Measurements from ENCODE around the gene RELB. TPM values are rescaled to one million over a fixed set of nuclear protein-coding genes. Genes with fewer than 3 reads are reported as not detected.

RELB gene
- total and polyA plus RNA-seq, 7 experiments from 2014 or later, result 13.4 to 87.3 (median 33.0) TPM

- peaks cover 20 to 41% (median 31%) of the 10 kb centered on the region in 7 donors for H3K4me1 Mint-ChIP-seq
Observed at GRCh38 chr19:45087531-45087930, 86.3 kb downstream of the RELB start.

More at GRCh38 chr19:45087531-45087930, 86.3 kb downstream of the RELB start:
- H3K27me3 Mint-ChIP-seq, result no peaks in the 10 kb centered on the region
- Histone ChIP-seq H3K36me3 (ENCODE audit: control insufficient read depth in 2 of 3, insufficient read depth in 3 of 3, low read length in 3 of 3) (peaks cover 0 to 19% (median 4%) of the 10 kb centered on the region in 3 experiments), H3K4me3 (ENCODE audit: low read length) (no peak overlapping the region), H3K27ac (ENCODE audit: low read depth, low read length) (peak overlapping the region; percentile 38), H3K4me1 (ENCODE audit: control insufficient read depth in 2 of 2, insufficient read depth in 2 of 2, low read length in 2 of 2) (peaks cover 13 to 30% of the 10 kb centered on the region in 2 donors), H3K27me3 (ENCODE audit: control insufficient read depth in 2 of 2, insufficient read depth in 2 of 2, low read length in 2 of 2) (no peaks in the 10 kb centered on the region), H3K9me3 (ENCODE audit: control insufficient read depth in 2 of 3, low read length in 3 of 3) (no peaks in the 10 kb centered on the region)
- peaks cover 0 to 18% (median 8%) of the 10 kb centered on the region in 5 donors for H3K36me3 Mint-ChIP-seq
- peaks cover 0 to 4% (median 0%) of the 10 kb centered on the region in 11 donors for H3K9me3 Mint-ChIP-seq
- ChIA-PET POLR2A (interaction anchor here (0.7 to 1.3 kb wide), 2 partner anchors 9 to 408 kb away, joined by 4 to 6 read pairs; partner anchors contain the start of gene GEMIN7), CTCF (interaction anchor here (0.6 kb wide), 1 partner anchor 1310 kb away, joined by 3 read pairs; no protein-coding TSS in a partner anchor)
- peak overlapping the region; percentile 27 to 83 (median 64) for H3K4me3 Mint-ChIP-seq
- intact Hi-C loops (cut with micrococcal nuclease), result no loop called here
- DNase-seq (peak in 6 of 9 donors; percentile 17 to 47 (median 42)), ATAC-seq (peak; percentile 63)
- H3K27ac Mint-ChIP-seq, result peak overlapping the region; percentile 74 to 96 (median 88)

Other genes starting within 250 kb of the RELB start
- gene CBLC, start 223.6 kb upstream of the RELB start, total RNA-seq, result not detected
- not detected for gene CBLC, start 223.6 kb upstream of the RELB start, polyA plus RNA-seq
- under 1 TPM in 1 of 5 experiments, not detected in 4; 0.42 TPM for gene BCAM, start 192.4 kb upstream of the RELB start, total RNA-seq
- gene BCAM, start 192.4 kb upstream of the RELB start, polyA plus RNA-seq, result not detected
- gene NECTIN2, start 155.2 kb upstream of the RELB start, total RNA-seq, result 1 to 10 TPM in 3 of 5 experiments, under 1 TPM in 2; 0.17 to 9.2 (median 1.2) TPM
- under 1 TPM in 1 of 2 donors, not detected in 1; 0.16 TPM for gene NECTIN2, start 155.2 kb upstream of the RELB start, polyA plus RNA-seq
- 10 to 100 TPM; 26.3 to 73.3 (median 37.5) TPM for gene TOMM40, start 110.2 kb upstream of the RELB start, total RNA-seq
- 10 to 100 TPM; 26.5 to 44.8 TPM for gene TOMM40, start 110.2 kb upstream of the RELB start, polyA plus RNA-seq
- gene APOE, start 95.7 kb upstream of the RELB start, total RNA-seq, result 1 to 10 TPM in 4 of 5 experiments, under 1 TPM in 1; 0.41 to 7.9 (median 4.0) TPM
- not detected for gene APOE, start 95.7 kb upstream of the RELB start, polyA plus RNA-seq
- 1 to 10 TPM in 2 of 5 experiments, not detected in 3; 1.7 to 5.2 TPM for gene APOC1, start 86.9 kb upstream of the RELB start, total RNA-seq
- gene APOC1, start 86.9 kb upstream of the RELB start, polyA plus RNA-seq, result not detected
- gene APOC4, start 59.2 kb upstream of the RELB start, total RNA-seq, result not detected
- gene APOC4, start 59.2 kb upstream of the RELB start, polyA plus RNA-seq, result not detected
- 1 to 10 TPM in 1 of 5 experiments, not detected in 4; 1.7 TPM for gene APOC2, start 55.4 kb upstream of the RELB start, total RNA-seq
- gene APOC2, start 55.4 kb upstream of the RELB start, polyA plus RNA-seq, result not detected
- 10 to 100 TPM; 68.4 to 83.3 (median 76.8) TPM for gene CLPTM1, start 46.1 kb upstream of the RELB start, total RNA-seq
- gene CLPTM1, start 46.1 kb upstream of the RELB start, polyA plus RNA-seq, result 10 to 100 TPM; 11.7 to 25.6 TPM
- gene CLASRP, start 37.6 kb downstream of the RELB start, total RNA-seq, result 100 to 1,000 TPM in 4 of 5 experiments, 10 to 100 TPM in 1; 94.7 to 185 (median 163) TPM
- gene CLASRP, start 37.6 kb downstream of the RELB start, polyA plus RNA-seq, result 10 to 100 TPM in 1 of 2 donors, 1 to 10 TPM in 1; 3.6 to 10.8 TPM
- 1 to 10 TPM in 3 of 5 experiments, under 1 TPM in 2; 0.57 to 3.6 (median 2.2) TPM for gene ZNF296, start 75.0 kb downstream of the RELB start, total RNA-seq
- gene ZNF296, start 75.0 kb downstream of the RELB start, polyA plus RNA-seq, result 1 to 10 TPM; 1.1 to 1.2 TPM
- 10 to 100 TPM in 4 of 5 experiments, 1 to 10 TPM in 1; 4.9 to 31.6 (median 16.6) TPM for gene GEMIN7, start 77.8 kb downstream of the RELB start, total RNA-seq
- gene GEMIN7, start 77.8 kb downstream of the RELB start, polyA plus RNA-seq, result 10 to 100 TPM; 46.3 to 65.5 TPM
- gene PPP1R37, start 91.7 kb downstream of the RELB start, total RNA-seq, result 10 to 100 TPM; 20.0 to 28.3 (median 21.9) TPM
- 1 to 10 TPM; 1.4 to 1.5 TPM for gene PPP1R37, start 91.7 kb downstream of the RELB start, polyA plus RNA-seq
- 1 to 10 TPM in 1 of 5 experiments, under 1 TPM in 4; 0.07 to 1.2 (median 0.73) TPM for gene NKPD1, start 159.5 kb downstream of the RELB start, total RNA-seq
- under 1 TPM; 0.41 to 0.60 TPM for gene NKPD1, start 159.5 kb downstream of the RELB start, polyA plus RNA-seq
- gene TRAPPC6A, start 176.8 kb downstream of the RELB start, total RNA-seq, result 10 to 100 TPM; 44.6 to 61.9 (median 53.0) TPM
- gene TRAPPC6A, start 176.8 kb downstream of the RELB start, polyA plus RNA-seq, result 100 to 1,000 TPM; 173 to 174 TPM
- gene BLOC1S3, start 177.3 kb downstream of the RELB start, total RNA-seq, result 10 to 100 TPM; 13.7 to 24.9 (median 15.4) TPM
- gene BLOC1S3, start 177.3 kb downstream of the RELB start, polyA plus RNA-seq, result 10 to 100 TPM in 1 of 2 donors, 1 to 10 TPM in 1; 6.9 to 17.4 TPM
- gene EXOC3L2, start 243.9 kb downstream of the RELB start, total RNA-seq, result not detected
- not detected for gene EXOC3L2, start 243.9 kb downstream of the RELB start, polyA plus RNA-seq
- 10 to 100 TPM; 22.4 to 39.2 (median 25.5) TPM for gene MARK4, start 249.8 kb downstream of the RELB start, total RNA-seq
- gene MARK4, start 249.8 kb downstream of the RELB start, polyA plus RNA-seq, result under 1 TPM; 0.70 to 0.74 TPM